H9 (cell line): ENCODE data around the gene EXOC2. TPM values are rescaled to one million over a fixed set of nuclear protein-coding genes. Genes with fewer than 3 reads are reported as not detected.

ENCODE experiments used
- DNase-seq: peaks from one replicate; pipeline ENCODE4 v3.0.0-alpha.2; 2017
- H2AFZ ChIP-seq: one replicate; pipeline ENCODE4 v1.6.1; 2013; ENCODE audit warnings: mild to moderate bottlenecking, low read length, control low read depth, moderate library complexity
- H2AK5ac ChIP-seq: 2 replicates; pipeline ENCODE4 v1.6.1; 2013; ENCODE audit warnings: low read length, control low read depth, mixed read lengths; ENCODE audit not compliant: insufficient read length
- H2BK120ac ChIP-seq: one replicate; pipeline ENCODE4 v1.6.1; 2013; ENCODE audit warnings: low read depth, mild to moderate bottlenecking, low read length, control low read depth, inconsistent platforms; ENCODE audit not compliant: poor library complexity, severe bottlenecking
- H2BK12ac ChIP-seq: 2 replicates; pipeline ENCODE4 v1.6.1; 2013; ENCODE audit warnings: low read length, control low read depth, mixed read lengths, low read depth; ENCODE audit not compliant: insufficient read length
- H2BK15ac ChIP-seq: 2 replicates; pipeline ENCODE4 v1.6.1; 2013; ENCODE audit warnings: low read depth, low read length, control low read depth
- H2BK20ac ChIP-seq: one replicate; pipeline ENCODE4 v1.6.1; 2013; ENCODE audit warnings: low read depth, mild to moderate bottlenecking, low read length, control low read depth, inconsistent platforms; ENCODE audit not compliant: poor library complexity, severe bottlenecking
- H2BK5ac ChIP-seq: 2 replicates; pipeline ENCODE4 v1.6.1; 2013; ENCODE audit warnings: low read length, control low read depth, mixed read lengths; ENCODE audit not compliant: insufficient read length
- H3K14ac ChIP-seq: 2 replicates; pipeline ENCODE4 v1.6.1; 2013; ENCODE audit warnings: low read length, control low read depth; ENCODE audit not compliant: insufficient read depth
- H3K18ac ChIP-seq: 2 replicates; pipeline ENCODE4 v1.6.1; 2013; ENCODE audit warnings: low read depth, mild to moderate bottlenecking, mixed read lengths, low read length, control low read depth; ENCODE audit not compliant: insufficient read length
- H3K23ac ChIP-seq: 2 replicates; pipeline ENCODE4 v1.6.1; 2013; ENCODE audit warnings: low read length, control low read depth, mixed read lengths, low read depth; ENCODE audit not compliant: insufficient read length
- H3K23me2 ChIP-seq: 2 replicates; pipeline ENCODE4 v1.6.1; 2013; ENCODE audit warnings: low read depth, mild to moderate bottlenecking, mixed read lengths, low read length, control low read depth; ENCODE audit not compliant: insufficient read length, poor library complexity, severe bottlenecking
- H3K27ac ChIP-seq: 2 replicates; pipeline ENCODE4 v1.5.1; 2013; ENCODE audit warnings: low read length, control low read depth, mixed read lengths, low read depth; ENCODE audit not compliant: insufficient read length
- H3K27me3 ChIP-seq: 2 replicates; pipeline ENCODE4 v1.6.1; 2013; ENCODE audit warnings: low read length, control low read depth, inconsistent platforms; ENCODE audit not compliant: insufficient read depth
- H3K4ac ChIP-seq: 2 replicates; pipeline ENCODE4 v1.6.1; 2013; ENCODE audit warnings: low read depth, mild to moderate bottlenecking, control low read depth, inconsistent platforms, low read length, moderate library complexity
- H3K4me1 ChIP-seq: 2 replicates; pipeline ENCODE4 v1.6.1; 2013; ENCODE audit warnings: low read length, control low read depth, inconsistent platforms; ENCODE audit not compliant: insufficient read depth
- H3K4me2 ChIP-seq: 2 replicates; pipeline ENCODE4 v1.6.1; 2013; ENCODE audit warnings: low read length, control low read depth, mixed read lengths; ENCODE audit not compliant: insufficient read length, insufficient read depth
- H3K56ac ChIP-seq: 2 replicates; pipeline ENCODE4 v1.6.1; 2013; ENCODE audit warnings: low read depth, mild to moderate bottlenecking, mixed read lengths, low read length, control low read depth; ENCODE audit not compliant: insufficient read length
- H3K79me1 ChIP-seq: 2 replicates; pipeline ENCODE4 v1.6.1; 2013; ENCODE audit warnings: low read depth, mild to moderate bottlenecking, moderate library complexity, low read length, control low read depth, inconsistent platforms; ENCODE audit not compliant: insufficient read depth, poor library complexity, severe bottlenecking
- H3K79me2 ChIP-seq: 2 replicates; pipeline ENCODE4 v1.6.1; 2013; ENCODE audit warnings: low read length, control low read depth, inconsistent platforms; ENCODE audit not compliant: insufficient read depth
- H3K9ac ChIP-seq: 2 replicates; pipeline ENCODE4 v1.6.1; 2013; ENCODE audit warnings: low read length, control low read depth, mixed read lengths; ENCODE audit not compliant: insufficient read length; ENCODE audit errors: extremely low read depth
- H3K9me3 ChIP-seq: one replicate; pipeline ENCODE4 v1.6.1; 2013; ENCODE audit warnings: low read depth, low read length, inconsistent platforms; ENCODE audit not compliant: control insufficient read depth
- H3T11ph ChIP-seq: one replicate; pipeline ENCODE4 v1.6.1; 2013; ENCODE audit warnings: mild to moderate bottlenecking, low read length, control low read depth, inconsistent platforms
- H4K20me1 ChIP-seq: one replicate; pipeline ENCODE4 v1.6.1; 2013; ENCODE audit not compliant: control insufficient read depth, insufficient read length, insufficient read depth
- H4K5ac ChIP-seq: 2 replicates; pipeline ENCODE4 v1.6.1; 2013; ENCODE audit warnings: low read depth, mild to moderate bottlenecking, mixed read lengths, low read length, control low read depth; ENCODE audit not compliant: insufficient read length
- H4K8ac ChIP-seq: replicated peaks from 2 replicates; pipeline ENCODE4 v1.6.1; 2013; ENCODE audit warnings: low read length, control low read depth, mixed read lengths, low read depth; ENCODE audit not compliant: insufficient read length
- H4K91ac ChIP-seq: 2 replicates; pipeline ENCODE4 v1.6.1; 2013; ENCODE audit warnings: low read depth, mild to moderate bottlenecking, moderate library complexity, mixed read lengths, low read length, control low read depth; ENCODE audit not compliant: insufficient read length
- H3K27ac Mint-ChIP-seq, 3 experiments: 2 replicates in 2 of 3; 3 replicates in 1 of 3; pipeline ENCODE4 v1.8.0; 2020 to 2021; ENCODE audit warnings: mixed read lengths in 3 of 3, mild to moderate bottlenecking in 1 of 3, moderate library complexity in 1 of 3
- H3K27me3 Mint-ChIP-seq: 2 replicates; pipeline ENCODE4 v1.8.0; 2021; ENCODE audit warnings: low read depth, mild to moderate bottlenecking, moderate library complexity, mixed read lengths
- H3K36me3 Mint-ChIP-seq, 3 experiments: 2 replicates in 2 of 3; 3 replicates in 1 of 3; pipeline ENCODE4 v1.8.0; 2020 to 2021; ENCODE audit warnings: low read depth in 3 of 3, mixed read lengths in 3 of 3; ENCODE audit not compliant: insufficient read depth in 1 of 3
- H3K4me1 Mint-ChIP-seq, 2 experiments: 2 replicates each; pipeline ENCODE4 v1.8.0; 2020; ENCODE audit warnings: mixed read lengths in 2 of 2
- H3K4me3 Mint-ChIP-seq, 2 experiments: 2 replicates in 1 of 2; 3 replicates in 1 of 2; pipeline ENCODE4 v1.8.0; 2020 to 2021; ENCODE audit warnings: mild to moderate bottlenecking in 2 of 2, mixed read lengths in 2 of 2, moderate library complexity in 1 of 2
- H3K9me3 Mint-ChIP-seq, 2 experiments: 2 replicates in 1 of 2; 3 replicates in 1 of 2; pipeline ENCODE4 v1.8.0; 2020; ENCODE audit warnings: mild to moderate bottlenecking in 2 of 2, mixed read lengths in 2 of 2, moderate library complexity in 1 of 2
- WGBS: extraction: QIAGEN DNeasy Blood & Tissue Kit; methylation state at CpG from one replicate; pipeline ENCODE4 v1.1.7; 2013; ENCODE audit warnings: missing lambda C conversion rate, low lambda C conversion rate, mixed read lengths; ENCODE audit not compliant: insufficient read length; ENCODE audit errors: extremely low coverage; 5-methylcytosine and 5-hydroxymethylcytosine counted together
- total RNA-seq: library from RNA; stranded (reverse); gene quantifications from 2 replicates; pipeline ENCODE4 v1.2.1, GENCODE V29; 2021
- TF ChIP-seq, protein P1 (sequence below): fragments of 200-600 bp; sonication (generic); conservative IDR thresholded peaks from 3 replicates; pipeline ENCODE4 v1.8.0; 2021; ENCODE audit warnings: antibody characterized with exemption, mild to moderate bottlenecking

The EXOC2 gene
- total RNA-seq, 1 experiment from 2014 or later, result 29.9 TPM

- H3K4me1 Mint-ChIP-seq, result peaks cover 30 to 45% of the 10 kb centered on the region in 2 experiments
- Histone ChIP-seq H4K5ac (no peak overlapping the region), H3K14ac (no peak overlapping the region), H3K4me1 (peaks cover 7% of the 10 kb centered on the region), H2BK20ac (no peak overlapping the region), H3K4me2 (no peak overlapping the region), H2BK120ac (no peak overlapping the region), H3K4ac (no peak overlapping the region), H3K23ac (no peak overlapping the region), H3K9ac (no peak overlapping the region), H3K79me2 (no peaks in the 10 kb centered on the region), H2AFZ (no peak overlapping the region), H3K9me3 (no peaks in the 10 kb centered on the region), H2BK15ac (no peak overlapping the region), H2BK5ac (no peak overlapping the region), H3K23me2 (peaks cover 11% of the 10 kb centered on the region), H3T11ph (no peak overlapping the region), H2AK5ac (no peak overlapping the region), H3K27me3 (no peaks in the 10 kb centered on the region), H3K27ac (no peak overlapping the region), H3K18ac (no peak overlapping the region), H3K79me1 (no peaks in the 10 kb centered on the region), H3K56ac (no peak overlapping the region), H4K8ac (no peak overlapping the region), H4K20me1 (no peaks in the 10 kb centered on the region), H2BK12ac (no peak overlapping the region), H4K91ac (no peak overlapping the region)
- H3K36me3 Mint-ChIP-seq, result no peaks in the 10 kb centered on the region
- H3K4me3 Mint-ChIP-seq, result no peak overlapping the region; a peak in 1 of 5 replicates
- peaks cover 19% of the 10 kb centered on the region for H3K27me3 Mint-ChIP-seq
- DNase-seq, result no peak
- no peaks in the 10 kb centered on the region for H3K9me3 Mint-ChIP-seq
- TF ChIP-seq, protein P1, sequence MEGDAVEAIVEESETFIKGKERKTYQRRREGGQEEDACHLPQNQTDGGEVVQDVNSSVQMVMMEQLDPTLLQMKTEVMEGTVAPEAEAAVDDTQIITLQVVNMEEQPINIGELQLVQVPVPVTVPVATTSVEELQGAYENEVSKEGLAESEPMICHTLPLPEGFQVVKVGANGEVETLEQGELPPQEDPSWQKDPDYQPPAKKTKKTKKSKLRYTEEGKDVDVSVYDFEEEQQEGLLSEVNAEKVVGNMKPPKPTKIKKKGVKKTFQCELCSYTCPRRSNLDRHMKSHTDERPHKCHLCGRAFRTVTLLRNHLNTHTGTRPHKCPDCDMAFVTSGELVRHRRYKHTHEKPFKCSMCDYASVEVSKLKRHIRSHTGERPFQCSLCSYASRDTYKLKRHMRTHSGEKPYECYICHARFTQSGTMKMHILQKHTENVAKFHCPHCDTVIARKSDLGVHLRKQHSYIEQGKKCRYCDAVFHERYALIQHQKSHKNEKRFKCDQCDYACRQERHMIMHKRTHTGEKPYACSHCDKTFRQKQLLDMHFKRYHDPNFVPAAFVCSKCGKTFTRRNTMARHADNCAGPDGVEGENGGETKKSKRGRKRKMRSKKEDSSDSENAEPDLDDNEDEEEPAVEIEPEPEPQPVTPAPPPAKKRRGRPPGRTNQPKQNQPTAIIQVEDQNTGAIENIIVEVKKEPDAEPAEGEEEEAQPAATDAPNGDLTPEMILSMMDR, result no peak
- peak overlapping the region in 2 of 3 experiments; percentile 32 to 35; a peak in 3 of 7 replicates for H3K27ac Mint-ChIP-seq
- no CpG with 5 or more reads among the region's 10 CpGs for WGBS
Observed at GRCh38 chr6:707576-708236, 14.8 kb upstream of the EXOC2 start.
